GM12874 (cell line): Measurements from ENCODE around the gene RAB3GAP1.

ENCODE experiments used
- CTCF ChIP-seq: IDR thresholded peaks from 2 replicates; pipeline ENCODE4 v1.5.1; 2011; ENCODE audit warnings: low read depth, mild to moderate bottlenecking, control low read depth, low read length, moderate library complexity; ENCODE audit not compliant: insufficient read depth

Gene RAB3GAP1

GRCh38 chr2:135162786-135163185 lies 110.7 kb downstream of the RAB3GAP1 start:
- no peak for TF ChIP-seq CTCF

GRCh38 chr2:135163306-135163705 lies 111.2 kb downstream of the RAB3GAP1 start:
- TF ChIP-seq CTCF: no peak

GRCh38 chr2:135163901-135164300 lies 111.8 kb downstream of the RAB3GAP1 start:
- no peak for TF ChIP-seq CTCF

GRCh38 chr2:135164431-135164830 lies 112.3 kb downstream of the RAB3GAP1 start:
- TF ChIP-seq CTCF: no peak

- TF ChIP-seq CTCF: no peak
These were observed 115.2 kb downstream of the RAB3GAP1 start for GRCh38 chr2:135167273-135167672.

- no peak for TF ChIP-seq CTCF
These were observed 116.2 kb downstream of the RAB3GAP1 start for GRCh38 chr2:135168204-135168856.

- no peak for TF ChIP-seq CTCF
These were observed 118.0 kb downstream of the RAB3GAP1 start for GRCh38 chr2:135169900-135170753.
